GM13977 (cell line): ENCODE results near the gene STK35.

Experiments
- DNase-seq: peaks from one replicate; pipeline ENCODE4 v3.0.0; 2012; ENCODE audit warnings: low spot score
- in situ Hi-C: fragments of 300-500 bp; cut with MboI; formaldehyde crosslinking; loops from one replicate; pipeline ENCODE4 v1.12.0; 2022; ENCODE audit warnings: low sequenced_read_pairs, low pct_unique_long_range_greater_than_20kb, mixed read lengths, inconsistent platforms; ENCODE audit not compliant: unreplicated experiment
- TF ChIP-seq, protein P1 (sequence below): IDR thresholded peaks from 2 replicates; pipeline ENCODE4 v1.5.1; 2012; ENCODE audit warnings: mild to moderate bottlenecking, control low read depth; ENCODE audit not compliant: insufficient read depth; ENCODE audit errors: extremely low read depth, missing control alignments

The STK35 gene

DNA sequence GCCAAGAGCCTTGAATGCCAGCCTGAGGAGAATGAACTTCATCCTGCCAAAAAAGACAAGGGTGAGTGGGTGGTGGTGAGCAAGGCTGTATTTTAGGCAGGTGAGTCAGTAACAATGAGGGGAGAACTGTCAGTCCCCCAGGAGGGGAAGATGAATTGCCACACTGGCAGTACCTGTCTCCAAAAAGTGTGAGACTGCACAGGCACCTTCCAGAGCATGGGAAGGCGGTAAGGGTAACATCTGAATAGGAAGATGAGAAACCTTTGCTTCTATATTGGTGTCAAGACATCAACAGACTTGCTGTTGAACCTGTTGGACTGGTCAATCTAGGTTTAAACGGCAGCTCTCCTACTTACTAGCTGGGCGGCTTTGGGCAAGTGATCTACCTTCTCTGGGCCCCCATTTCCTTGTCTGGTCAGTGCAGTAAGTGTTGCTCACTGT lies 30.9 kb downstream of the STK35 start:
- in situ Hi-C loops = no loop called here
- TF ChIP-seq, protein P1, sequence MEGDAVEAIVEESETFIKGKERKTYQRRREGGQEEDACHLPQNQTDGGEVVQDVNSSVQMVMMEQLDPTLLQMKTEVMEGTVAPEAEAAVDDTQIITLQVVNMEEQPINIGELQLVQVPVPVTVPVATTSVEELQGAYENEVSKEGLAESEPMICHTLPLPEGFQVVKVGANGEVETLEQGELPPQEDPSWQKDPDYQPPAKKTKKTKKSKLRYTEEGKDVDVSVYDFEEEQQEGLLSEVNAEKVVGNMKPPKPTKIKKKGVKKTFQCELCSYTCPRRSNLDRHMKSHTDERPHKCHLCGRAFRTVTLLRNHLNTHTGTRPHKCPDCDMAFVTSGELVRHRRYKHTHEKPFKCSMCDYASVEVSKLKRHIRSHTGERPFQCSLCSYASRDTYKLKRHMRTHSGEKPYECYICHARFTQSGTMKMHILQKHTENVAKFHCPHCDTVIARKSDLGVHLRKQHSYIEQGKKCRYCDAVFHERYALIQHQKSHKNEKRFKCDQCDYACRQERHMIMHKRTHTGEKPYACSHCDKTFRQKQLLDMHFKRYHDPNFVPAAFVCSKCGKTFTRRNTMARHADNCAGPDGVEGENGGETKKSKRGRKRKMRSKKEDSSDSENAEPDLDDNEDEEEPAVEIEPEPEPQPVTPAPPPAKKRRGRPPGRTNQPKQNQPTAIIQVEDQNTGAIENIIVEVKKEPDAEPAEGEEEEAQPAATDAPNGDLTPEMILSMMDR = no peak
- no peak for DNase-seq

DNA sequence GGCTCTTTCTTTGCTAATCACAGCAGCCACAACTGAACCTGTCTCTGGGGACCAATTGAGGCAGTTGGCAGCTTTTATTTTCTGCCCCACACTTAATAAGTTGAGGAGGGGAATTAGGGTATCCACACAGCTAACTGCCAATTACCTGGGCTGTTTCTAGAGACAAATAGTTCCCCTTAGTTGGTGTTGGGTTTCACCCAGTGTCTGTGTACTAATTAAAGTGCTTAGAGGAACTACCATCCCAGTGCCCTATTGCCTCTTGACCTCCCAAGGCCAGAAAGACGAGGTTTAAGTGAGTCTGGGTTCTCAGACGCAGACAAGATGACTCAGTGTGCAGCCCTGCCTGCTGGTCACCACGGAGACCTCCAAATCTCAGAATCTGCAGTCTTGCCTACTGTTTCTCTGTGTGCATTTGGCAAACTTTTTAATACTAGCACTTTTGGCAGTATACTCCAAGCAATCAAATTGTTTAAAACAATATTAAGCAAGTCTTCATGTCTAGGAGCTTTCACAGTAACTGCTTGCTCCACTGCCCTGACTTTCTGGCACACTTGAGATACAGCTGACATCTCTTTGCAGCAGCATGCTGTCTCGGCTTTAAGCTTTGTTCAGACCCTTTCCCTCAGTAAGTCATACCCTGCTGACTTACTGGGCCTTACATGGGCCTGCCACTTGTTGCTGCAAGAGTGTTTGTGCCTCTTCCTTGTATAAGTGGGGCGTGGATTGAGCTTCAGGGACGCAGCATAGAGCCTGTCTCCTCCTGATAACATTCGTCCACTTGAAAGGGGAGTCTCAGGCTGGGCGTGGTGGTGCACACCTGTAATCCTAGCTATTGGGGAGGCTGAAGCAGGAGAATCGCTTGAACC lies 31.9 kb downstream of the STK35 start:
- in situ Hi-C loops = no loop called here
- TF ChIP-seq, protein P1 = no peak
- no peak for DNase-seq

DNA sequence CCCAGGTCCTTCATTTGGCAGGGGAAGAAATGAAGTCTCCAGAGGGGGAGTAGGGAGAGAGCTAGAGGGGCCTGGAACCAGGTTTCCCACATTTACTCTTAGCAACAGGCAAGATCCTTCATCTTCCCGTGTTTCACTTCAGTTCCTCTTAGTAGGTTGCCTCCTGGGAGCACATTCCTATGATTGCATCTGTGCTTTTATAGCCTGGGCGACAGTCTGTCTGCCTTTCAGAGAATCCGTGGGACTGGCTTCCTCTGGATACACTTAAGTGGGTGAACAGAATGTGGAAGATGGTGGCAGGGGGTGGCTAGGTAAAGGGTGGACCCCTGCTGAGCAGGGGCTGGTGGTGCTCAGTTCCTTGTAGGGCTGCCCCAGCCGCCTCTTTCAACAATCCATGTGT lies 33.4 kb downstream of the STK35 start:
- TF ChIP-seq, protein P1 = no peak
- DNase-seq = no peak
- in situ Hi-C loops = no loop called here

DNA sequence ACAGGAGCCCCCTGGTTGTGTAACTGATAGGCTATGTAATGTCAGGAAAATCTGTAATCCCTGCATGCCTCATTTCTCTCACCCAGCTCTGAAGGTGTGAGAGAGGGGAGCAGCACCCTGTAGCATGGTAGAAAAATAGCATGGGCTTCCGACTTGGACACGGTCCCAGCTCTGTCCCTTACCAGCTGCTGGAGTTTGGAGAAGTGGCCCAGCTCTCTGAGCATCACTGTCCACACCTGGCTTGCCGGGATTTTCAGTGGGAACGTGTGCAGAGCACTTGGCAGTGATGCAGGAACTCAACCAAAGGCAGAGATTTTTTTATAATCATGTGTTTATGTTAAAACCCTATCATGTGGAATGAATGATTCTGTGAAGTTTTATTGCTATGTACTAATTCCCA lies 34.6 kb downstream of the STK35 start:
- in situ Hi-C loops = no loop called here
- TF ChIP-seq, protein P1 = no peak
- no peak for DNase-seq

DNA sequence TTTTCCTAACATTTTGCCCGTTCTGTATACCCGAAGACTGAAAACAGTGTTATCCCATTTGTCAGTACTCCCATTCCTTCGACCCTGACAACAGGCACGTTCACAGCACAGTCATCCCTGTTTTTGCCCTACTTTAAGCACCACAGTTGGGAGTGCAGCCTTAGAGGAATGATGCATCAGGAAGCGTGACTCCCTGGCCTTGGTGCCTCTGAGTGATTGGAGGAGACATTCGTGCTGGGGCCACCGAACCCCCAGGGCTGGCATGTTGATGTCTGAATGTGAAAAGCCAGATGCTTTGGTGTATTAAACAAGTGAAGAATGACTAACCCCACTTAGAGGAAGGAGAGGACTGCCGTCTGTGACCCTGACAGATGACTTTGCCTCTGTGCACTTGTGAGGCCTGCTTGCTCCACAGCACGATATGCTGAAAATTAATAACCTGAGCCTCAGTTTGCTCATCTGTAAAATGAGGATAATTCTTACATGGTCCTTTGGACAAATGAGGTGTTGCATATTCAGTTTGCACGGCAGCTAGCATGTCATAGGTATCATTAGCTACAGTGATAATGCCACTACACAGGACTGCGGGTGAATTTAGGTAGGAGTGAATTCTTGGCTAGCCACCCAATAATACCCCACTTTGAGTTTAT lies 36.0 kb downstream of the STK35 start:
- in situ Hi-C loops = no loop called here
- TF ChIP-seq, protein P1 = no peak
- DNase-seq = no peak

DNA sequence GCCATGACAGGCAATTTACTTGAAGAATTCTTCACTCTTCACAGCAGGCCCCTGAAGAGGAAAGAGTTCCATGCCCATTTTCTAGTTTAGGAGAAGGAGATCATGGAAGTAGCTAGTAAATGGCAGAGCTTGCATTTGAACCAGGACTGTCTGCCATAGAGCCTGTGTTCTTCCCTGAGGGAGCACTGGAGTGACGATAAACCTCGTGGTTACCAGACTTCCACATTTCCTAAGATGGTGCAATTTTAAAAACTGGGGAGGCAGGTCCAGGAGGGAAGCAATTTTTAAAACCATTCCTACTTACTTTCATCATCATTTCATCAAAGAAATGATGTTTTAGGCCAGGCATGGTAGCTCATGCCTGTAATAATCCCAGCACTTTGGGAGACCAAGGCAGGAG lies 36.8 kb downstream of the STK35 start:
- TF ChIP-seq, protein P1 = no peak
- in situ Hi-C loops = no loop called here
- no peak for DNase-seq
